GM21515 (cell line): Measurements from ENCODE around the gene GAS5.
"Not testable (repeated sequence)": the region's sequence is repeated elsewhere in the genome, so short reads cannot be mapped to it uniquely, and the experiment has no call there.

ENCODE experiments used
- ATAC-seq: cut with Tn5 transposase; IDR thresholded peaks from one replicate; pipeline ENCODE4 v1.9.1; 2021; ENCODE audit not compliant: unreplicated experiment

The GAS5 gene

GRCh38 chr1:173870252-173871075, 2.7 kb upstream of the GAS5 start:
- no peak for ATAC-seq

GRCh38 chr1:173869021-173869359, 1.2 kb upstream of the GAS5 start:
- ATAC-seq, result no peak

GRCh38 chr1:173868266-173869020, 654 bp upstream of the GAS5 start, which contains the start of gene ZBTB37:
ZBTB37 (plus strand) TSS chr1:173868380; CDS start chr1:173870226, 1,846 bp downstream.
- ATAC-seq, result peak; percentile 53

DNA sequence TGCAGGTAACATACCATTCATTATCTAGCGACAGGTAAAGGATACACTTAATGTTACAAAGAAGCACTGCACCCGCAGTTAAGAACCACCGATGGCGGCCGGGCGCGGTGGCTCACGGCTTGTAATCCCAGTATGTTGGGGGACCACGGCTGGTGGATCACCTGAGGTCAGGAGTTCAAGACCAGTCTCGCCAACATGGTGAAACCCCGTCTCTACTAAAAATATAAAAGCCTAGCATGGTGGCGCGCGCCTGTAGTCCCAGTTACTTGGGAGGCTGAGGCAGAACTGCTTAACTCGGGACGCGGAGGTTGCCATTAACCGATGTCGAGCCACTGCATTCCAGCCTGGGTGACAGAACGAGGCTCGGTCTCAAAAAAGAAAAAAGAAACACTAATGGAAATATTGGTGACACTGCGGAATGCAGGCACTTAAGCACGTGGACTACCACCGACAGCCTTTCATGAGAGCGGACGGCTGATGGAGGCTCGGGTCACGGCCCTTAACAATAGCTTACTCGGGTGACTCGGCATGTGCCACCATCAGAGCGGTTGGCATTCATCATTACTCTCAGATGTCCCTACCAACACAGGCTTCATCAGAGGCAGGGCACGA, 542 bp downstream of the GAS5 start:
- ATAC-seq, result no peak

GRCh38 chr1:173866413-173867115, 1.2 kb downstream of the GAS5 start:
- no peak for ATAC-seq

- no peak for ATAC-seq
Observed at GRCh38 chr1:173865468-173866164, 2.2 kb downstream of the GAS5 start.

DNA sequence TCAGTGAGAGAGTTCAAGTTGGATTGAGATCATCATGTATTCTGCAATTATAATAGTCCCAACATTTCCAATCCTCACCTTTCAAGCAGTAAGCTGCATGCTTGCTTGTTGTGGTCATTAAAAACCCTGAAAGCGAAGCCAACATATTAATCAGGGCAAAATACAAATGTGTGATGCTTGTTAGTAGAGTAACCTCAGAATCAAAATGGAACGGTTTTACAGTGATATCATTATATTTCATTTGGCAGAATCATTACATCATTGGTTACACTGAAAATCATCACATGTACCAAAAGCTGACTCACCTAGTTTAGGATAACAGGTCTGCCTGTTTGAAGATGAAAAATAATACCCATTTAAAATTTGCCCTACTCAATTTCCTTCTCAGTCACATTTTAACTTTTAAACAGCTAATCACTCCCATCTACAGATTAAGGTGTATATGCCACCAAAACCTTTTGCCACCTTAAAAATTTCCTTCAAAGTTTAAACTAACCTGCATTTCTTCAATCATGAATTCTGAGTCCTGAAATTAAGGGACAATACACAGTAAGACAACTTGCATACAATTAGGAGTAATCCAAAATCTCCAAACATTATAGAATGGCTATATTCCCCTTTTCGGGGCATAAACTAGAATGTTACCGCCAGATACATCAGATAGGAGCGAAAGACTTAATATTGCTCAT, 3.5 kb downstream of the GAS5 start:
- no peak for ATAC-seq

DNA sequence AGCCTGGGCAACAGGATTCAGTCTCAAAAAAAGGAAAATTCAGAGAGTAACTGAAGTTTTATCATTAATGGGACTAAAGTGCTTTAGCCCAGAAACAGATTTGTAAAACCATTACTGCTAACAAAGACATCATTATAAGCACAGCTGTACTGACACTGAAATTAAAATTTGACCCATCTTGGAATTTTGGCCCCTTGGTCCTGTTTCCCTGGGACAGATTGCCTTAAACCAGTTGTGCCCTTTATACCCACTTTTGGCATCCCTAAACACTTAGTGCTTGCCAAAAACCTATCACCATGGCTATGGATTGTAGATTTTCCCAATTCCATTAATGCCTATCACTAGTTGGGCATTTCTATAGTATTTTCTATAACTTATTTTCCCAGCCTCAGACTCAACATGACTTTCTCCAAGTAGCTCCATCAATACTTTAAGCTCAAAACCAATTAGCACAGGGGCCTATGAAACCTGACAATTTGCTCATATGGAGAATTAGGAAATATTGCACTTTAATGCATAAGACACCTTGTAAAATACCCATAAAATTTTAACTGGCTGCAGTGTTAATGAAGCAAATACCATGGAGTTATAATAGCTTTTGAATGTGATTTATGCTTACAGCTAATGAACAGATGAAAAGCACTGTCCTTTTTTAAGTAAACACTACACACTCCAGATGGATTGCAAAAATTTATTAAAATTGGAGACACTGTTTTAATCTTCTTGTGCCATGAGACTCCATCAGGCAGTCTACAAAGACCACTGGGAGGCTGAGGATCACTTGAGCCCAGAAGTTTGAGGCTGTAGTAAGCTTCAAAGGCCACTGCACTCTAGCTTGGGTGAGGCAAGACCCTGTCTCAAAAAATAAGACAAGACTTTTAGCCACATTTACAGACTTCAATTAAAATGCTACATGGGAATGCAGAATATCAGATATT, 4.3 kb downstream of the GAS5 start:
- no peak for ATAC-seq

DNA sequence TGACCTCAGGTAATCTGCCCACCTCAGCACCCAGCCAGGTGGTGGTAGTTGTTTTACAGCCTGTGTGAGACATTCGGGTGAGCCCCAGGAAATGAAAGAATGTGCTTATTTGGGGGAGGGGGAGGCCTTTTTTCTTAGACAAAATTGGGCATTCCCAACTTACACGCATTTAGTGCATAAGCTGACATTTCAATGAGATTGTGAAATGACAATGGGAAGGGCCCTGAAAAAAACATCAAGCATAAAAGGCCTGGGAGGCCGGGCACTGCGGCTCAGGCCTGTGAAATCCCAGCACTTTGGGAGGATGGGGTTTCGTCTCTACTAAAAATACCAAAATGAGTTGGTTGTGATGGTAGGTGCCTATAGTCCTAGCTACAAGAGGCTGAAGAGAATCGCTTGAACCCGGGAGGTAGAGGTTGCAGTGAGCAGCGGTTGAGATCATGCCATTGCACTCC, 5.0 kb downstream of the GAS5 start:
- no peak for ATAC-seq

GRCh38 chr1:173862146-173862768, 5.5 kb downstream of the GAS5 start:
- ATAC-seq, result not testable (repeated sequence)

DNA sequence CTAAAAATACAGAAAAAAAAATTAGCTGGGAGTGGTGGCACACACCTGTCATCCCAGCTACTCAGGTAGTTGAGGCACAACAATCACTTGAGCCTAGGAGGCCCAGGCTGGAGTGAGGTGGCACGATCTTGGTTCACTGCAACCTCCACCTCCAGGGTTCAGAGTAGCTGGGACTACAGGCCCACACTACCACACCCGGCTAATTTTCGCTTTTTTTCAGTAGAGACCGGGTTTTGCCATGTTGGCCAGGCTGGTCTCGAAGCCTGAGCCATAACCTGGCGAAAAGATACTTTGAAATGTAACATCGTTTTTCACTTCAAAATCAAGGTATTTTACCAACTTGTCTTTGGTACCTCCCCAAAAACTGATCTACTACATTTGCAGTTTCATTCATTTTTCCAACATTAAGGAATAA, 6.1 kb downstream of the GAS5 start:
- ATAC-seq, result no peak

GRCh38 chr1:173860065-173860464, 7.7 kb downstream of the GAS5 start:
- no peak for ATAC-seq

- not testable (repeated sequence) for ATAC-seq
Observed at GRCh38 chr1:173859547-173859946, 8.2 kb downstream of the GAS5 start.

- no peak for ATAC-seq
Observed at GRCh38 chr1:173857363-173857917, 10.3 kb downstream of the GAS5 start.

DNA sequence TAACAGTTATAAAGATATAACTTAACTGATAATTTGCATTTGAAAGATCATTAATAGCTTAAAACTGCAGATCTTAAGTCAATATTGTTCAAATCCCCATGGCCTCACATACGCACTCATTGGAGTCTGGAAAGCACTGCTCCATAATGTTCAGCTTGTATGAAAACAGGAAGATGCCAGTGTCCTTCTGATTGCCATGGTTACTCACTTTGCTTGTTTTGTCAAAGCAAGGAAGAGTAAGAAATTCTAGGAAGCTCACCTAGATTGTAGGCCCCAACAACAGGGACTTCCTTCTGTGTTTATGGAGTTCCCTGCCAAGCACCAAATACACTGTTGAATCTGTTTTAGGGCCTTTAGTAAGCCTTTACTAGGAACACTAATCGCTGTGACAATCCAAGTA, 10.9 kb downstream of the GAS5 start:
- no peak for ATAC-seq

DNA sequence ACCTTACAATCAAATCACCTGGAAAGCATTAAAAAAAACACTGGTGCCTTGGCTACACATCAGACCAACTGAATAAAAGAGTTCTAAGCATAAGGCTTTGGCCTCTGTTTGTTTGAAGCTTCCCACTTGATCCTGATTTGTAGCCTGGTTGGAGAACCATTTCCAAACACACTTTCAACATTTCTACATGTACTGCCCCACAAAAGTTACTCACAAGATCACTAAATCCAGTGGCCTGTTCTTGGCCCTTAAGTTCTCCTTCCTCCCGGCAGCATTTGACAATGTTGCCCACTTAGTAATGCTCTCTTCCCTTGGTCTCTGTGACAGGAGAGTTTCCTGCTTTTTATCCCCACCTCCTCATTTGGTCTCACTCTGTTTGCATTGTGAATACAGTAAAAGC, 11.8 kb downstream of the GAS5 start:
- no peak for ATAC-seq

GRCh38 chr1:173853074-173853473, 14.7 kb downstream of the GAS5 start:
- no peak for ATAC-seq

DNA sequence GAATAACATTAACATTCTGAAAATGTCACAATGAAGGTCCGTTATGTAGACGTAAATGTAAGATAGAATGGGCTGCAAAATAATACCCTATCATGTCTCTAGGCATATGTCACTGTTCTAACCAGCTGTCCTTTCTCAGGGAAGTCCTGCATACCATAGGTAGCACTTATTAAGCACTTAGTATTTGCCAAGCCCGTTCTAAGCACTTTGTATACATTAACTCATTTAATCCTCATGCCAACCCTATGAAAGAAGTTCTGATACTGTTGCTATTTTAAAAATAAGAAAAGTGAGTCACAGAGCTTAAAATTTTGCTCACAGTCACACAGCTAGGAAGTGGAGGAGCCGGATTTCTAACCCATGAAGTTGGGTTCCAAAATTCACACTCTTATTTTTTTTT, 15.7 kb downstream of the GAS5 start:
- ATAC-seq, result no peak
